ENCODE data around the gene SEPTIN2.
"Not testable (repeated sequence)": the region's sequence is repeated elsewhere in the genome, so short reads cannot be mapped to it uniquely, and the experiment has no call there.

The SEPTIN2 gene

GRCh38 chr2:241289053-241289452 lies 26.7 kb upstream of the SEPTIN2 start:
- H3K4me3 ChIP-seq (ENCODE audit: low read depth, low read length), result no peak overlapping the region
- TF ChIP-seq CTCF (IDR thresholded peaks at IDR 0.05; ENCODE audit: borderline replicate concordance, insufficient read depth, low read depth, low read length), result no peak

DNA sequence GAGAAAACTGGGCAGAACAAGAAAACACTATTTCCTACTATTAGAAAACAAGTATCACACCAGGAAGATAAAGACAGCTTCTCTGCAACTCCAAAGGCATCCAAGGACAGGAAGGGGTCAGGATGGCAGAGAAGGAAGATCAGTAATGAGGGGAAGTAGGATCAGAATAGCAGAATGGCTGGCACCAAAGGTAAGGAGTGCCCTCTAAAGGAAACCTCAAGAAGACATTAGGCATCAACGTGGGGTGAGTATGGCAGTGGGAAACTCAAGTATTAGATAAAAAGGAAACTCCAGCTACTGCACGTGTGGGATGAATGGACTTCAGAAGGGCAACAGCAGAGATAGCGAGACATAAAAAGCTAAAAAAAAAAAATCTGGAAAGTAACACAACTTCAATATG lies 26.1 kb upstream of the SEPTIN2 start:
- TF ChIP-seq CTCF (IDR thresholded peaks at IDR 0.05; ENCODE audit: borderline replicate concordance, insufficient read depth, low read depth, low read length), result no peak
- no peak overlapping the region for H3K4me3 ChIP-seq (ENCODE audit: low read depth, low read length)

DNA sequence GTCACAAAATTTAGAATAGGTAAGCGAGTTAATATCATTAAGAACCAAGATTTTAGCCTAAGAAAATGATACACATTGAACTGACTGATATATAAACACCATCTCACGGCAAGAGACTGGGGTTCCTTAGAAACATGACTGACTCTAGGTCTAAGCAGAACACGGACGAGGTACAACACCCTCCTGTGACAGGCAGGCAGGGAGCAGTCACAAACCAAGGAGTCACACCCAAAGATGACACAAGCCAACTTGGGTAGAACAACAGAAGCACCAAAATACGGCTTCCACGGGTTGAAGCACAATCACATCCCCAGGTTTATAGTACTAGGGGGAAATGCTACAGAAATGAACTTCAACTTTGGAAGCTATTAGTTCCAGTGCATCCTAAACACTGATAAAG lies 24.6 kb upstream of the SEPTIN2 start:
- no peak for TF ChIP-seq CTCF (IDR thresholded peaks at IDR 0.05; ENCODE audit: borderline replicate concordance, insufficient read depth, low read depth, low read length)
- H3K4me3 ChIP-seq (ENCODE audit: low read depth, low read length), result no peak overlapping the region

GRCh38 chr2:241291977-241292376 lies 23.7 kb upstream of the SEPTIN2 start:
- TF ChIP-seq CTCF (IDR thresholded peaks at IDR 0.05; ENCODE audit: borderline replicate concordance, insufficient read depth, low read depth, low read length), result no peak
- no peak overlapping the region for H3K4me3 ChIP-seq (ENCODE audit: low read depth, low read length)

- not testable (repeated sequence) for H3K4me3 ChIP-seq (ENCODE audit: low read depth, low read length)
These were observed 22.3 kb upstream of the SEPTIN2 start for GRCh38 chr2:241293378-241293797.

DNA sequence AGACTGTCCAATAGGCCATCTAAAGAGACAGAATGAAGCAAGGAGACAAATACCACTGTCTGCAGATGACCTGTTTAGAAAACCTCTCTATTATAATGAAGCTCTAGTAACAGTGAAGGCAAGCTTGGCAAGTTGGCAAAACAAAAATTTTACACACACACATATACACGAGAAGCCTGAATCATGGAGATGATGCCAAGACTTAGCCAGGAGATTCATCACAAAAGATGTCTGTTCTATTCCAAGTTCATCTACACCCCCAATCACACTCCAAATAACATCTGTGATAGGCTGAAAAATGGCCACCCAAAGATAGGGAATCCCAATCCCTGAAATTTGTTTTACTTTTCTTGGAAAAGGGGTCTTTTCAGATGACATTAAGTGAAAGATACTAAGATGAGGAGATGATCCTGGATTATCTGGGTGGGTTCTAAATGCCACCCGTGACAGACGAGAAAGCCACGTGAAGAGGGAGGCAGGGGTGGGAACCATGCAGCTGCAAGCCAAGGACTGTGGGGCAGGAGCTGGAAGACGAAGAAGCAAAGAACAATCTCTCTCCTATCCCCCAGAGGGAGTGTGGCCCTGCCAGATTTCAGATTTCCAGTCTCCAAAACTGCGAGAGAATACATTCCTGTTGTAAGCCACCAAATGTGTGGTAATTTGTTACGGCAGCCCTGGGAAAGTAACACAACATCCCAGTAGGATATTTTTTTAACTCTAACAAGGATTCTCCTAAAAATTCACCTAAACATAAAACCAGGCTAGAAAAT lies 20.2 kb upstream of the SEPTIN2 start:
- TF ChIP-seq CTCF (IDR thresholded peaks at IDR 0.05; ENCODE audit: borderline replicate concordance, insufficient read depth, low read depth, low read length), result no peak
- H3K4me3 ChIP-seq (ENCODE audit: low read depth, low read length), result no peak overlapping the region

- no peak overlapping the region for H3K4me3 ChIP-seq (ENCODE audit: low read depth, low read length)
These were observed 19.0 kb upstream of the SEPTIN2 start for GRCh38 chr2:241296767-241297166.

More at GRCh38 chr2:241296767-241297166, 19.0 kb upstream of the SEPTIN2 start:
- no peak for TF ChIP-seq CTCF (IDR thresholded peaks at IDR 0.05; ENCODE audit: borderline replicate concordance, insufficient read depth, low read depth, low read length)
